Right cardiac atrium (tissue), 5 donors: ENCODE data around the gene TTC21A. TPM values are rescaled to one million over a fixed set of nuclear protein-coding genes. Genes with fewer than 3 reads are reported as not detected.
A peak's percentile ranks its signal among the peaks of the same experiment; 100 is the strongest.

Experiments used
- ATAC-seq, 2 donors: fragments of 200-7000 bp; cut with Tn5 transposase; one replicate each; pipeline versions ENCODE4 v1.8.0 to v1.9.1; 2020; ENCODE audit warnings: moderate library complexity in 2 of 2, mild to moderate bottlenecking in 1 of 2
- DNase-seq, 3 donors: peaks; one replicate each; pipeline ENCODE4 v3.0.0-alpha.2; 2020
- H3K27ac ChIP-seq: one replicate; pipeline ENCODE4 v1.5.1; 2013; ENCODE audit warnings: mild to moderate bottlenecking, low read length, control low read depth, moderate library complexity
- H3K27me3 ChIP-seq: one replicate; pipeline ENCODE4 v1.6.1; 2013; ENCODE audit not compliant: control insufficient read depth, insufficient read depth
- H3K4me1 ChIP-seq: one replicate; pipeline ENCODE4 v1.6.1; 2013; ENCODE audit warnings: low read length; ENCODE audit not compliant: control insufficient read depth, insufficient read depth
- H3K4me3 ChIP-seq: one replicate; pipeline ENCODE4 v1.5.1; 2013; ENCODE audit warnings: low read length, control low read depth
- H3K9me3 ChIP-seq: one replicate; pipeline ENCODE4 v1.6.1; 2013; ENCODE audit warnings: low read length; ENCODE audit not compliant: control insufficient read depth
- WGBS: extraction: QIAGEN DNeasy Blood & Tissue Kit; methylation state at CpG from one replicate; pipeline ENCODE4 v1.1.7; 2013; 5-methylcytosine and 5-hydroxymethylcytosine counted together
- intact Hi-C, 4 donors: fragments of 100-400 bp; cut with DNase I; formaldehyde crosslinking; loops; one replicate each; pipeline versions ENCODE4 v1.11.0 to v1.14.0; 2022 to 2023
- microRNA-seq, 2 donors: library from miRNA; unstranded; fragments of <30 nt; microRNA quantifications; one replicate each; pipeline ENCODE4 v1.2.0, GENCODE V29; 2020 to 2021
- polyA plus RNA-seq: library from polyadenylated mRNA; stranded (reverse); fragments of 200-250 nt; gene quantifications from one replicate; pipeline ENCODE4 v1.2.3, GENCODE V29; 2013
- total RNA-seq, 4 donors: library from RNA; stranded (reverse); fragmentation: NEBNext Ultra II Directional; extraction: Animal tissue kit (Norgen Biotek cat#: 25700); gene quantifications; one replicate each; pipeline ENCODE4 v1.2.1, GENCODE V29; 2021
- donor health status: healthy with polysubstance abuse.
- donor health status: DM: no; HTN: yes; CAD: no.
- donor health status: DM: no; HTN: no; CAD: no.
- donor health status: DM: no; HTN: yes; CAD: no; lungs with severe emphysema.
- donor health status: DM: yes; HTN: yes; CAD: no.

Gene TTC21A
- total and polyA plus RNA-seq, 5 donors: 1.9 to 3.4 (median 2.2) TPM

DNA sequence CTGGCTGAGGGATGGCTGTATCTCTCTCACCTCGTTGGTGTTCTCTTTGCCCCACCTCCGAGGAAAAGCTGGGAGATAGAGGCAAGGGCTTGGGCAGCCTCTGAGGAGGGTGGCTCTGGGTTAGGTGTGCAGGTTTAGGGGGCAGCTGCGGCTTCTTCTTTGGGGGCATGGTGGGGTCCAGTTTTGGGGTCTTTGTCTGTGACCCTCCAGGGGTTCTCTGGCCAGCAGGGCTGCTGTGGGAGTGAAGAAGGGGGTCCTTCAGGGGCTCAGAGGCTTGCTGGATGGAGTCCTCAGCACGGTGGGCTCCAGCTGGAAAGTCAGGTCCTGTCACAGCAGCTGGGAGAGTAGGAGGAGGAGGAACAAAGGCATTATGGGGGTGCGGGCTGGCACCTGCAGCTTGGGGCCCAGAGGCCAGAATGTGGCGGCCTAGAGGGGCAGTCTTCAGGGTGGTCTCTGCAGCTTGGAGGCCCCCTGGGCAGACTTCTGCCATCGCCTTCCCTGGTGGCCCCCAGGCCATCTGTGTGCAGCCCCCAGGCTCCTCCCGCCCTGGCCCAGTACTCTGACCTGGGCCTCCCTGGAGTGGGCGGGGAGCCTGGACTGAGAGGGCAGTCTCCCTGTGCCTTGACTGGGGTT lies 78.0 kb downstream of the TTC21A start:
- ATAC-seq (no peak), DNase-seq (no peak)
- H3K9me3 ChIP-seq: no peaks in the 10 kb centered on the region
- peaks cover 8% of the 10 kb centered on the region for H3K4me1 ChIP-seq
- no peak overlapping the region for H3K27ac ChIP-seq
- H3K4me3 ChIP-seq: no peak overlapping the region
- intact Hi-C loops: loop anchor here in 3 of 4 donors (5.0 to 10.0 kb wide), 3 partner anchors 61 to 197 kb away; partner anchors contain the start of gene SLC25A38 (in 1 of the 3)
- no peaks in the 10 kb centered on the region for H3K27me3 ChIP-seq
- WGBS: 87% methylated on average over 9 of the region's 9 CpGs

DNA sequence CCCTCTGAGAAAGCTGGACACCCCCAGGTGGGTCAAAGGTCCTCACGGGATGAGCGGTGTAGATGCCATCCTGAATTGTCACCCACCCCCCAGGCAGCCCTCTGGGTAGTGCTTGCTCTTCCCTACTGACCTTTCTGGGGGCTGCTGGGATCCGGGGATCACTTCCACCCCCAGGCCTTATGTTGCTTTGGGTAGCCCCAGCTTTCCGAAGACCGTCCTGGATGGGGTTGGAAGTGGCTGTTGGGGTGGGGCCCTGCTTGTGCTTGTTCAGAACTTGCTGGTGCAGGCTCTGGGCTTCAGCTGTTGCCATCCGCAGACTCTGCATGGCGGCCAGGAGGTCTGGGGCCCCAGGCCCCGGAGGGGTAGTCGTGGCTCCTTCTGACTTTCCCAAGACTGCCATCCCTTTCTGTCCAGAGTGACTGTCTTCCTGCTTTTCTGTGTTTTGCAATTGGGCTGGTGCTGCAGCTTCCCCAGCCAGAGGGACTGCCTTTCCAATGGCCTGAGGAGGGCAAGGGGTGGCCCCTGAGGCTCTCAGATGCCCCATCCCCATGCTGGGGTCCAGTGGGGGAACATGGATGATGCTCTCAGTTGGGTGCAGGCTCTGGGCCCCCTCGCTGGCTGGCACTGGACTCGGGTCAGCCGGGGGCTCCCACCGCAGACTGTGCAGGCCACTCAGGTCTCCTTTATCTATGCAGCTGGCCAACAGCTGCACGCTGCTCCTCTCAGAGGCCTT lies 78.6 kb downstream of the TTC21A start:
- H3K27me3 ChIP-seq: no peaks in the 10 kb centered on the region
- no peak for DNase-seq
- H3K9me3 ChIP-seq: no peaks in the 10 kb centered on the region
- 73% methylated on average over 14 of the region's 14 CpGs for WGBS
- no peak overlapping the region for H3K27ac ChIP-seq
- intact Hi-C loops: loop anchor here in 3 of 4 donors (5.0 to 10.0 kb wide), 3 partner anchors 61 to 196 kb away; partner anchors contain the start of gene SLC25A38 (in 1 of the 3)
- ATAC-seq: no peak
- no peak overlapping the region for H3K4me3 ChIP-seq
- peaks cover 7% of the 10 kb centered on the region for H3K4me1 ChIP-seq

DNA sequence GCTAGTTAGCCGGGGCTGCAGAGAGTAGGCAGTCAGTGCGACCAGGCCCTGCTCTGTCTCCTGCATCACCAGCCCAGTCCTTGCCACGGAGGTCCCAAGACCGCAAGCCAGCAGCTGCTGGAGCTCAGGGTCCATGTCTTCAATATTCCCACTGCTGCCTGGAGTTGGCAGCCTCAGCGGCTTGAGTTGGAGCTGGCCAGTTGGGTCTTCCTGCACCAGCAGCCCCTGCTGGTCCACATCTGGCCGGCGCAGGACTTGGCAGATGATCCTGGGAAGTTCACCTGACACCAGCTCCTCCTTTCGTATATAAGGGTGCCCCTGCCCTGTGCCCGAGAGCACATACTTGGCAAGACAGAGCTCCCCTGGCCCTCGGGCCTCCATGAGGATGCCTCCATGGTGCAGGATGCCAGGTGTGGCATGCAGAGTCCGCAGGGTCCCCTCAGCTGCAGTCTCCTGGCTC lies 79.2 kb downstream of the TTC21A start:
- intact Hi-C loops: loop anchor here in 3 of 4 donors (5.0 to 10.0 kb wide), 3 partner anchors 62 to 196 kb away; partner anchors contain the start of gene SLC25A38 (in 1 of the 3)
- H3K27ac ChIP-seq: no peak overlapping the region

DNA sequence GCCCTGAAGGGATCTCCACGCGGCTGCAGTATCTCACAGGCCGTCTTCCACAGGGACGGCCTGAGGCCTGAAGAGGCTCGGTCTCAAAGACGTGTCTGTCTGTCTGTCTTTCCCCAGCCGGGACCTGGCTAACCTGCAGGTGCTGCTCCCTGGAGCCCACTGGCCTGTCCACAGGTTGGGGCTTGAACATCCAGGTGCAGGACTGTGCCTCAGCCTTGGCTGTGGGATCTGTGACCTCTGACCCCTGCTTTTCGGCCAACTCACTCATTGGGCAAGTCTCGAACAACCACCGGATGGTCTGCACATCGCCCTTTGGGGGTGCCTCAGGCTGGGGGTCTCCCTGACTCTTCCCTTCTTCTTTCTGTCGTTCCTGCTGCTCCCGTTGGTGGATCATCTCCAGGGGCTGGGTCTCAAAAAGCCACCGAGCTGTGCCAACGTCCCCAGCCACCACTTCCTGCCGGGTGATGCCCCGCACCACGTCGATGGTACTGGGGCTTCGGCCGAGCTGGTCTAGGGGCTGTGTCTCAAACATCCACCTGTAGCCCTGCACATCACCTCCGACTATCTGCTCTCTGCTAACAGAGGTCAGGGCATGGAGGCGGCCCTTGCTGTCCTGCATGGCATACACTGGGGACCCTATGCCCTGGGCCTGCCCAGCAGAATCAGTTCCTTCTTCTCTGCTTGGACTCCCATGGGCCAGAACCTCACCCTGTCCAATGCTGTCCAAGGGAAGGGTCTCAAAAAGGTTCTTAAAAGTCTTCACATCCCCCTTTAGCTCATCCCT lies 80.1 kb downstream of the TTC21A start:
- WGBS: 80% methylated on average over 23 of the region's 23 CpGs
- H3K27me3 ChIP-seq: no peaks in the 10 kb centered on the region
- intact Hi-C loops: loop anchor here in 3 of 4 donors (5.0 to 10.0 kb wide), 3 partner anchors 63 to 195 kb away; partner anchors contain the start of gene SLC25A38 (in 1 of the 3)
- H3K4me3 ChIP-seq: no peak overlapping the region
- DNase-seq (peak in 1 of 3 donors; percentile 35), ATAC-seq (no peak)
- no peaks in the 10 kb centered on the region for H3K9me3 ChIP-seq
- H3K4me1 ChIP-seq: peaks cover 7% of the 10 kb centered on the region
- H3K27ac ChIP-seq: no peak overlapping the region

More for the DNA sequence above, 79.2 kb downstream of the TTC21A start:
- H3K4me1 ChIP-seq: peaks cover 7% of the 10 kb centered on the region
- DNase-seq (peak in 1 of 3 donors; percentile 57), ATAC-seq (no peak)
- 58% methylated on average over 11 of the region's 11 CpGs for WGBS
- no peak overlapping the region for H3K4me3 ChIP-seq
- H3K27me3 ChIP-seq: no peaks in the 10 kb centered on the region
- no peaks in the 10 kb centered on the region for H3K9me3 ChIP-seq

Small RNA genes within 50 kb of the gene (microRNA-seq; reads per million reads assigned to microRNA genes)
- gene MIR6822: 0 to 0.54 reads per million in 2 donors

Other genes with a start within 250 kb of the TTC21A start
- under 1 TPM in 3 of 4 donors, not detected in 1; 0.03 to 0.06 (median 0.03) TPM for gene SCN11A, start 55.7 kb upstream of the TTC21A start, total RNA-seq
- not detected for gene SCN11A, start 55.7 kb upstream of the TTC21A start, polyA plus RNA-seq
- 10 to 100 TPM; 16.5 to 30.5 (median 27.5) TPM for gene WDR48, start 55.7 kb upstream of the TTC21A start, total RNA-seq
- 10.3 TPM for gene WDR48, start 55.7 kb upstream of the TTC21A start, polyA plus RNA-seq
- 10 to 100 TPM; 43.7 to 53.4 (median 47.4) TPM for gene GORASP1, start 53 bp upstream of the TTC21A start, total RNA-seq
- gene GORASP1, start 53 bp upstream of the TTC21A start, polyA plus RNA-seq: 26.3 TPM
- 10 to 100 TPM; 10.9 to 33.2 (median 15.7) TPM for gene CSRNP1, start 45.9 kb downstream of the TTC21A start, total RNA-seq
- gene CSRNP1, start 45.9 kb downstream of the TTC21A start, polyA plus RNA-seq: 30.5 TPM
- gene XIRP1, start 84.9 kb downstream of the TTC21A start, total RNA-seq: 100 to 1,000 TPM; 152 to 278 (median 176) TPM
- gene XIRP1, start 84.9 kb downstream of the TTC21A start, polyA plus RNA-seq: 453 TPM
- gene CX3CR1, start 172.4 kb downstream of the TTC21A start, total RNA-seq: 1 to 10 TPM in 1 of 4 donors, under 1 TPM in 3; 0.19 to 1.0 (median 0.85) TPM
- 0.20 TPM for gene CX3CR1, start 172.4 kb downstream of the TTC21A start, polyA plus RNA-seq
- gene CCR8, start 222.0 kb downstream of the TTC21A start, total RNA-seq: not detected
- gene CCR8, start 222.0 kb downstream of the TTC21A start, polyA plus RNA-seq: not detected